RWPE1 (cell line): ENCODE data around the gene CCSAP.

Experiments used
- CTCF ChIA-PET: fragments of 350-600 bp; sonication (Branson Sonifier 250); formaldehyde crosslinking; extraction: SDS; loops from one replicate; lab custom pipeline; 2021; lab: Yijun Ruan, JAX
- POLR2A ChIA-PET: fragments of 400-600 bp; formaldehyde crosslinking; extraction: SDS; loops from one replicate; lab custom pipeline; 2020; ENCODE audit warnings: antibody characterized with exemption; ENCODE audit not compliant: low non-redundant PET; lab: Yijun Ruan, JAX
- DNase-seq: peaks from one replicate; pipeline ENCODE4 v3.0.0; 2012; ENCODE audit warnings: low spot score
- H3K27ac ChIP-seq: fragments of 450-650 bp; 2 replicates; pipeline ENCODE4 v1.5.1; 2017
- TF ChIP-seq, protein P1 (sequence below): fragments of 450-650 bp; conservative IDR thresholded peaks from 2 replicates; pipeline ENCODE4 v1.5.1; 2017; ENCODE audit warnings: low read depth, mild to moderate bottlenecking

CCSAP gene

DNA sequence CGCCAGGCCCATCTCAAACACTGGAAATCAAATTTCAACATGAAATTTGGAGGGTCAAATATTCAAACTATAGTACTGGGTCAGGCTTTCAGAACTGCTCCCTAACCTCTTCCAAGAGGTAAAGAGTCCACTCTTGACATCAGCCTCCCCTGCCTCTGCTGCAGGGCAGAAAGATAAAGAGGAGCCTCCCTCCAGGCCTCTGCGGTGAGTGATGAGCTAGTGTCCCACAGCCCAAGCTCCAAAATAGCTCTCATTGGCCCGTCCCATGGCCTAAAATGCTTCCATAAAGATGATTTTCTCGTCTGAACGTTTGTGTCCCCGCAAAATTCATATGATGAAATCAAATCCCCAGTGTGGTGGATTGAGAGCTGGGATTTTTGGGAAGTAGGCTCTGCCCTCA lies 33.7 kb upstream of the CCSAP start:
- TF ChIP-seq, protein P1, sequence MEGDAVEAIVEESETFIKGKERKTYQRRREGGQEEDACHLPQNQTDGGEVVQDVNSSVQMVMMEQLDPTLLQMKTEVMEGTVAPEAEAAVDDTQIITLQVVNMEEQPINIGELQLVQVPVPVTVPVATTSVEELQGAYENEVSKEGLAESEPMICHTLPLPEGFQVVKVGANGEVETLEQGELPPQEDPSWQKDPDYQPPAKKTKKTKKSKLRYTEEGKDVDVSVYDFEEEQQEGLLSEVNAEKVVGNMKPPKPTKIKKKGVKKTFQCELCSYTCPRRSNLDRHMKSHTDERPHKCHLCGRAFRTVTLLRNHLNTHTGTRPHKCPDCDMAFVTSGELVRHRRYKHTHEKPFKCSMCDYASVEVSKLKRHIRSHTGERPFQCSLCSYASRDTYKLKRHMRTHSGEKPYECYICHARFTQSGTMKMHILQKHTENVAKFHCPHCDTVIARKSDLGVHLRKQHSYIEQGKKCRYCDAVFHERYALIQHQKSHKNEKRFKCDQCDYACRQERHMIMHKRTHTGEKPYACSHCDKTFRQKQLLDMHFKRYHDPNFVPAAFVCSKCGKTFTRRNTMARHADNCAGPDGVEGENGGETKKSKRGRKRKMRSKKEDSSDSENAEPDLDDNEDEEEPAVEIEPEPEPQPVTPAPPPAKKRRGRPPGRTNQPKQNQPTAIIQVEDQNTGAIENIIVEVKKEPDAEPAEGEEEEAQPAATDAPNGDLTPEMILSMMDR: no peak
- POLR2A ChIA-PET: no interaction called here
- CTCF ChIA-PET: no interaction called here

DNA sequence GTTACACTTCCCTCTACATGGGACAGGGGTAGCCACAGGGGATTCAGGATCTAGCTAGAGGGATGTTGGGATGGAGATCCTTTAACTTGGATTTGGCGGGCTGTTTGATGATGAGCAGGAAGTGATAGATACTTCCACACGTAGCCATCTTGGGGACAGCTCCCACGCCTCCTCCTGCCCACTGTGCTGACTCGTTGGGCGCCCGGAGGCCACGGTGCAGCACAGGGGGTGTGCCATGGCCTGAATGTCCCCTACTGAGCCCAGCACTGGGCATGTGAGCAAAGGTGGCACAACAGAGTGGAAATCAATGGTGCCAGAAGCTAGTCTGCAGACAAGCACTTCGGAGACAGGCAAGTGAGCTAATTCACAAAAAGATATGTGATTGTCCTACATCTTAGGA lies 31.6 kb upstream of the CCSAP start:
- ChIA-PET CTCF (no interaction called here), POLR2A (no interaction called here)
- no peak overlapping the region for H3K27ac ChIP-seq
- TF ChIP-seq, protein P1: no peak
- DNase-seq: no peak

More for the DNA sequence above, 33.7 kb upstream of the CCSAP start:
- H3K27ac ChIP-seq: no peak overlapping the region
- no peak for DNase-seq

DNA sequence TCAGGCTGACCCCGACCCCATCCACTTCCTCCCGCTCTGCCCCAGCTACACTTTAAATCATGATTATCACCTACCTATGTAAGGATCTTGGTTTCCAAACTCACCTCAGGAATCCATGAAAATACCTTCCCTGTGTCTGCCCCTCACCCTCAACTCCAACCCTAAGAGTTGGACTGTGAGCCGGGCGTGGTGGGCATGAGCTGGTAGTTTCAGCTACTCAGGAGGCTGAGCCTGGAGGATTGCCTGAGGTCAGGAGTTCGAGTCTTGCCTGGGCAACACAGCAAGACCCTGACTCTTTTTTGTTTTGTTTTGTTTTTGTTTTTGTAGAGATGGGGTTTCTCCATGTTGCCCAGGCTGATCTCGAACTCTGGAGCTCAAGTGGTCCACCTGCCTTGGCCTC lies 30.5 kb upstream of the CCSAP start:
- ChIA-PET POLR2A (no interaction called here), CTCF (interaction anchor here (0.6 kb wide), 2 partner anchors 47 to 365 kb away, joined by 3 read pairs; no protein-coding TSS in a partner anchor)
- no peak overlapping the region for H3K27ac ChIP-seq
- TF ChIP-seq, protein P1: no peak
- DNase-seq: no peak

DNA sequence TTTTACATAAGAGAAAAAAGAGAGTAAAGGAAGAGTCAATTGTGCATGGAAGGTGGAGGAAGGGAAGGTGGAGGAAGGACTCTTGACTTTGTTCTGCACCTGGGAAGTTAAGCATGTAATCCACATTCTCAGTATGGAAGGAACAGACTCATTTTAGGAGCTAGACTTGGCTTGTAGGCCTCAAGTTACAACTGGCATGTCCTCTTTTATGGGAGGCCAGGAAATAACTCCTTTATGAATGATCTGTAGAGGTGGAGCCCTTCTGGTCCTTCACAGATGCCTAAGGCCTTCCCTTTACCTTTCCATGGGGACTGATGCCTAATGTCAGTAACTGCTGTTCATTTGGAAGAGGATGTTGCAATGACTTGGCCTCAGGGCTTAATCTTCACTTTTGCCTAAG lies 29.4 kb upstream of the CCSAP start:
- DNase-seq: no peak
- H3K27ac ChIP-seq: no peak overlapping the region
- ChIA-PET CTCF (no interaction called here), POLR2A (interaction anchor here (0.6 kb wide), 1 partner anchor 19 kb away, joined by 7 read pairs; no protein-coding TSS in a partner anchor)
- TF ChIP-seq, protein P1: no peak

DNA sequence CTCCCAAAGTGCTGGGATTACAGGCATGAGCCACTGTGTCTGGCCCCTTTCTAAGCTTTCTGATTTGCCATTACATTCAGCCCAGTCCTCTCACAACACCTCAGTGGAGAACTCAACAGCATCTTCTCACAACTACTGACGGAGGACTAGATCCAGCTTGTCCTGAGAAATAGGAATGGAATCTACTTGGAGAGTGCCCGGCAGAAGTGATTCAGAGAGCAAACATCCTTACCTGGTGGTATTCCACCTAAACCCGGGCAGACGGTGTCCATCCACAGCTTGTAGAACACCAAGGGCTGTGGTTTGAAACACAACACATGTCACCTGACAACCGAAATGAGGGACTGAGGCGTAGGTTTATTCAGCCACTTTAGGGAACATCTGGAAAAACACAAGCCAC lies 28.8 kb upstream of the CCSAP start:
- CTCF ChIA-PET: no interaction called here

DNA sequence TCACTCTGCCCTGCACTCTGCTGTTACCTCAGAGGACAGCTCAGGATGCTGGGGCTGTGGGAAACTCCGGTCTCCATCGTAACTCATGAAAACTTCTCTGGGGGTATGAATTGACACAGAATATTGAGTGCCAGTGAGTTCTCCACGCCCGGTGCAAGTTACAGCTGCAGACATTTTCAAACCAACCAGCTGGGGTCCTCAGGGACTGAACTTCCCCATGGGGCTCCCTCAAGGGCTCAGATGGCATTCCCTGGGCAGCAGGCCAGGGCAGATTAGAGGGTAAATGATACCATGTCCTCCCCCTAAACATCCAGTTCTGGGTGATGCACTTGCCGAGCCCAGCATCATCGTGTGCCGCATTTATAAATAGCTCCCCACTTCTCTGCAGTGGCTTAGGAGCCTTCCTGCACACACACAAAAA lies 27.8 kb upstream of the CCSAP start:
- TF ChIP-seq, protein P1: no peak
- H3K27ac ChIP-seq: no peak overlapping the region
- POLR2A ChIA-PET: no interaction called here

More for the DNA sequence above, 28.8 kb upstream of the CCSAP start:
- peak; percentile 91 for DNase-seq
- POLR2A ChIA-PET: interaction anchor here (0.6 kb wide), 1 partner anchor 20 kb away, joined by 7 read pairs; no protein-coding TSS in a partner anchor
- no peak overlapping the region for H3K27ac ChIP-seq
- TF ChIP-seq, protein P1: no peak

DNA sequence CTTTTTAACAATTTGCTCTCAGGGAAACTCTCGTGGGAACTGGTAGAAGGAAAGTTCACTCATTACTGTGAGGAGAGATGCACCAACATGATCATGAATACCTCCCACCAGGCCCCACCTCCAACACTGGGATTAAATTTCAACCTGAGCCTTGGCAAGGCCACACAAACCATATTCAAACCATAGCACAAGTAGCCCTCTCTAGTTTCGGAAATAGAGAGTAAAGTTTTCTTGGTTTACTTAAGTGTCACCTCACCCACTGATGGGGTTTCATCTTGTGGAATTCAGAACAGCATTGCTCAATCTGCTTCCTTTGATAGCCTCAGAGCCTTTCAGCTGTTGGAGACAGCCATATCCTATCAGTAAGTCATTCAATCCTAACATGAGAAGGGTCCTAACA lies 25.5 kb upstream of the CCSAP start:
- TF ChIP-seq, protein P1: no peak
- CTCF ChIA-PET: no interaction called here
- DNase-seq: no peak
- no peak overlapping the region for H3K27ac ChIP-seq
- POLR2A ChIA-PET: no interaction called here

More for the DNA sequence above, 27.8 kb upstream of the CCSAP start:
- no peak for DNase-seq
- CTCF ChIA-PET: interaction anchor here (0.6 kb wide), 1 partner anchor 11 kb away, joined by 3 read pairs; no protein-coding TSS in a partner anchor
